Neural cell (in vitro differentiated cells): Measurements from ENCODE around the gene TMEM205.

Experiments used
- EZH2 ChIP-seq: fragments of 200-600, 300-800 bp; shearing (Covaris generic), sonication (generic); IDR thresholded peaks from 2 replicates; pipeline ENCODE4 v1.6.1; 2014; ENCODE audit warnings: antibody characterized with exemption, low read length, borderline replicate concordance, mild to moderate bottlenecking; ENCODE audit not compliant: insufficient read depth, poor library complexity, severe bottlenecking
- MXI1 ChIP-seq: fragments of 450-650 bp; conservative IDR thresholded peaks from 2 replicates; pipeline ENCODE4 v1.6.1; 2014; ENCODE audit warnings: antibody characterized with exemption, mild to moderate bottlenecking; ENCODE audit not compliant: poor library complexity, severe bottlenecking
- POLR2AphosphoS5 ChIP-seq: IDR thresholded peaks from 2 replicates; pipeline ENCODE4 v1.6.1; 2012
- SMC3 ChIP-seq: fragments of 450-650 bp; conservative IDR thresholded peaks from 2 replicates; pipeline ENCODE4 v1.6.1; 2014; ENCODE audit warnings: antibody characterized with exemption, mild to moderate bottlenecking, moderate library complexity; ENCODE audit not compliant: poor library complexity
- TAF1 ChIP-seq: IDR thresholded peaks from 2 replicates; pipeline ENCODE4 v1.6.1; 2012; ENCODE audit warnings: low read depth
- TF ChIP-seq, protein P1 (sequence below): fragments of 450-650 bp; IDR thresholded peaks from 2 replicates; pipeline ENCODE4 v1.5.1; 2014; ENCODE audit warnings: antibody characterized with exemption, mild to moderate bottlenecking, moderate library complexity; ENCODE audit not compliant: poor library complexity, severe bottlenecking

DNA sequence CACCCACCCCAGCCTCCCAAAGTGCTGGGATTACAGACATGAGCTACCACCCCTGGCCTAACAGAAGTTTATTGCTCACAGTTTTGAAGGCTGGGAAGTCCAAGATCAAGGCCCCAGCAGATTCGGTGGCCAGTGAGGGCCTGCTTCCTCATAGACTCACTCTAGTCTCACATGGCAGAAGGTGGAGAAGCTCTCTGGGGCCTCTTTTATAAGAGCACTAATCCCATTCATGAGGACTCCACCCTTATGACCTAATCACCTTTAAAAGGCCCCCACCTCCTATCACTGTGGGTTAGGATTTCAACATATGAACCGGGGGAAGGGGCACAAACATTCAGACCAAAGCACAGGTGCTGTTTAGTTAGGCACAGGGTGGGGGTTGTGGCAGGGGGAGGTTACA, 21.5 kb upstream of the TMEM205 start:
- TF ChIP-seq EZH2: no peak
- no peak for TF ChIP-seq SMC3
- no peak for TF ChIP-seq POLR2AphosphoS5
- TF ChIP-seq, protein P1, sequence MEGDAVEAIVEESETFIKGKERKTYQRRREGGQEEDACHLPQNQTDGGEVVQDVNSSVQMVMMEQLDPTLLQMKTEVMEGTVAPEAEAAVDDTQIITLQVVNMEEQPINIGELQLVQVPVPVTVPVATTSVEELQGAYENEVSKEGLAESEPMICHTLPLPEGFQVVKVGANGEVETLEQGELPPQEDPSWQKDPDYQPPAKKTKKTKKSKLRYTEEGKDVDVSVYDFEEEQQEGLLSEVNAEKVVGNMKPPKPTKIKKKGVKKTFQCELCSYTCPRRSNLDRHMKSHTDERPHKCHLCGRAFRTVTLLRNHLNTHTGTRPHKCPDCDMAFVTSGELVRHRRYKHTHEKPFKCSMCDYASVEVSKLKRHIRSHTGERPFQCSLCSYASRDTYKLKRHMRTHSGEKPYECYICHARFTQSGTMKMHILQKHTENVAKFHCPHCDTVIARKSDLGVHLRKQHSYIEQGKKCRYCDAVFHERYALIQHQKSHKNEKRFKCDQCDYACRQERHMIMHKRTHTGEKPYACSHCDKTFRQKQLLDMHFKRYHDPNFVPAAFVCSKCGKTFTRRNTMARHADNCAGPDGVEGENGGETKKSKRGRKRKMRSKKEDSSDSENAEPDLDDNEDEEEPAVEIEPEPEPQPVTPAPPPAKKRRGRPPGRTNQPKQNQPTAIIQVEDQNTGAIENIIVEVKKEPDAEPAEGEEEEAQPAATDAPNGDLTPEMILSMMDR: no peak
- no peak for TF ChIP-seq MXI1
- TF ChIP-seq TAF1: no peak
